NCI-H748 (cell line): ENCODE measurements around the gene MAP3K5.

Experiments
- DNase-seq: peaks from one replicate; lab custom pipeline; 2025; ENCODE audit not compliant: unreplicated experiment; lab: John Stamatoyannopoulos, UW

MAP3K5 gene

GRCh38 chr6:136751991-136752390 lies 40.3 kb downstream of the MAP3K5 start:
- DNase-seq: no peak

DNA sequence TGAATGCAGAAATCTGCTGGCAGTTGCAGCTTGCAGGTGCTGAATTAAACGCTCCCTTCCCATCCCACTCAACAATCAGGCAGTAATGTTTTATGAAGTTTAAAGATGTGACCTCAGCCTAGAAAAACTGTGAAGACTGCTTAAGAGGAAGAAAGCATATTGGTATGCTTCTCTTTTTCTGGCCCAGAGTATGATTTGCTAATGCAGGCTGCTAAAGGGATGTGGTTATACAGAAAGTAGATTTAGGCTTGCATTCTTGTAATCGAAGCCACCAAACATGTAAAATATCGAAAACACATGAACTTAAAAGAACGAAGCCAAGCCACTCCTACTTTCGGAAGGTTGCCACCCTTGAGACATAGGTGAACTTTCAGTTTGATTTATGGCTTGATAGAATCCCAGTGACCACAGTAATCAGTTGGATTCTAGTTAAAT lies 40.7 kb downstream of the MAP3K5 start:
- no peak for DNase-seq

- DNase-seq: no peak
Observed at GRCh38 chr6:136750696-136751521, 41.4 kb downstream of the MAP3K5 start.

GRCh38 chr6:136749359-136749997 lies 42.8 kb downstream of the MAP3K5 start:
- DNase-seq: no peak

GRCh38 chr6:136747507-136747906 lies 44.8 kb downstream of the MAP3K5 start:
- DNase-seq: no peak

DNA sequence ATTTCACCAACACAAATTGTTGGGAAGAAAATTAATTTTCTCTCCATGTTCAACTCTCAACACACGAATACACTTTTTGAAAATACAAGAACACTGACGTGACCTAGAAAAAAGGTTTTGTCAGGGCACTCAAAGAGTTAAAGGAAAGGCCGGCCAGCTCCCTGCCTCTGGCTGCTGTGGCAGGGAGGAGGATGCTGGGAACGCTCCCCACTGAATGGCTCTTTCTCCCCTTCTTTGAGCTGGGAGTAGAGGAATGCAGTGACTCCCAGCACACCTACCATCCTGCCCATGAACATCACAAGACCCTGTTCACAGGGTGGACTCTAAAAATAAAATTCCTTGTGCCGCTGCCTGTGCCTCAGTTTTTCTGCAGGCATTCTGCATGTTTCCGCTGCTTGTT lies 47.0 kb downstream of the MAP3K5 start:
- DNase-seq: no peak

- DNase-seq: no peak
Observed at GRCh38 chr6:136744889-136745288, 47.4 kb downstream of the MAP3K5 start.

- no peak for DNase-seq
Observed at GRCh38 chr6:136742125-136742524, 50.2 kb downstream of the MAP3K5 start.

GRCh38 chr6:136740050-136740974 lies 52.0 kb downstream of the MAP3K5 start:
- DNase-seq: no peak

GRCh38 chr6:136739501-136739900 lies 52.8 kb downstream of the MAP3K5 start:
- no peak for DNase-seq

DNA sequence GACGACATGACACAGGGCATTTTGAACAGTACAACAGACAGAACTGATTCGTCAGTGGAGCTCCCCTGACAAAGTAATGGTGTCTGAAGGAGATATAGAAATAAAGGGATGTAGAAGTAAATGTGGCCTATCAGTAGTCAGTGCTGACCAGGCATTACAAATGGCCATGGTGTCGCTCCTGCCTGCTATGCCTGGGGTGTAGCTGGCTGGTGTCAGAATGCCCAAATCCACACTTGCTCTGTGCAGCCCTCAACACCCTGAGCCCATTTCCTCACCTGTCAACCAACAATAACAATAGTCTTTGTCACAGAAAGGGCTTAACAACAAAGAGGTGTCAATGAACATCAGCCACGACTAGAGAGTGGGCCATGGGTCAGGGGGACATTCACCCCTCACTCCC lies 53.2 kb downstream of the MAP3K5 start:
- DNase-seq: no peak

- DNase-seq: no peak
Observed at GRCh38 chr6:136738692-136739057, 53.6 kb downstream of the MAP3K5 start.

DNA sequence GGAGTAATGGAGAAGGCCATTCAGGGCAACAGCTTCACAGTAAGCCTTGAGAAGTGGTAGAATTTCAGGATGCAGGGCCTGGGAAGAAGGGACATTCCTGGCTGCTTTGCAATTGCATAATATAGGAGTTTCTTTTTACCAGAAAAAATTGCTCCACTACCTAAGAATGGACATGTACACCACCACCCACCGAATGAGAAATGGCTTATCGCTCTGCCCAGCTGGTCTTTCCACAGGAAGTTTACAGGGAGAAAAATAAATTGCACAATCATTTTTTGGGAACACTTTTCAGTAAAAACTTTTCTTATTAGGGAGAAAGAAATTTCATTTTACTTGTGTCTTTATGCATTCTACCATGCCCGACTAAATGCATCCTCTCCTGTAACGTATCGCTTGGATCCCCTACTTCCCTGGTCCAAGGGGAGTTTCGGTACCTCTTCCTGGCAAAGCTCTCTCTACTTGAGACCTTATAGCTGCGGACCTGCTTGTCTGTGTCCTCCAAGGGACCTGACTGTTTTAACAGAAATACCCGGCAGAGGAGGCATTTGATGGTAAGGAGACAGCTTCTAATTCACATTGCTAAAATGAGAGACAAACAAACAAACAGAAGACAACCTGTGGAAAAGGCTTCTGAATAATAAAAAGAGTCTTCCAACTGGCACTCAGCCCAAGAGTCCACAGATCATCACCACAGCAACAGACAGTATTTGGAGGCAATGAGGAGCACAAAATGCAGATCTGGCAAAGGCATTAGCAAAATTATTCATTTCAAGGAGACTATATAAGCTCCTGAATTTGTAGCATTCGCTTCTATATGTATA lies 54.2 kb downstream of the MAP3K5 start:
- DNase-seq: no peak

DNA sequence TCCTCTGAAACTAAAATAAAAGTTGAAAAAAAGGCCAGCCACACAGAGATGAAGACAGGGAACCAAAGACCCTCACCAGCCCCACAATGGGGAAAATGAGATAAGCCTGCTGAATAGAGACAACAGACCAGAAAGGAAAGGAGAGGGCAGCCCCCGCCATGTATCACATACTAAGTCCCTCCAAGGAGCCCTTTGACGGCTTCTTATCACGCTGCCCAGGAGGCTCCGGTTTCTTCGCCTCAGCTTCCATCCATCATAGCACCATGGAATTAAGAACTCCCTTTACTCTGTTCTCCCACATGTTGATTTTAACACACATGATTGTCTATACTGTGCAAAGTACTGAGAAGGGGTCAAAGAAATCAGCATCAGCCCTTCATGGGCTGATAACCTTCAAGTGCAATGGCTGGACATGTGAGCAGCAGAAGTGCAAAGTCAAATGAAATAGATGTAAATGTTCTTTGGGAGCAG lies 54.9 kb downstream of the MAP3K5 start:
- DNase-seq: no peak

DNA sequence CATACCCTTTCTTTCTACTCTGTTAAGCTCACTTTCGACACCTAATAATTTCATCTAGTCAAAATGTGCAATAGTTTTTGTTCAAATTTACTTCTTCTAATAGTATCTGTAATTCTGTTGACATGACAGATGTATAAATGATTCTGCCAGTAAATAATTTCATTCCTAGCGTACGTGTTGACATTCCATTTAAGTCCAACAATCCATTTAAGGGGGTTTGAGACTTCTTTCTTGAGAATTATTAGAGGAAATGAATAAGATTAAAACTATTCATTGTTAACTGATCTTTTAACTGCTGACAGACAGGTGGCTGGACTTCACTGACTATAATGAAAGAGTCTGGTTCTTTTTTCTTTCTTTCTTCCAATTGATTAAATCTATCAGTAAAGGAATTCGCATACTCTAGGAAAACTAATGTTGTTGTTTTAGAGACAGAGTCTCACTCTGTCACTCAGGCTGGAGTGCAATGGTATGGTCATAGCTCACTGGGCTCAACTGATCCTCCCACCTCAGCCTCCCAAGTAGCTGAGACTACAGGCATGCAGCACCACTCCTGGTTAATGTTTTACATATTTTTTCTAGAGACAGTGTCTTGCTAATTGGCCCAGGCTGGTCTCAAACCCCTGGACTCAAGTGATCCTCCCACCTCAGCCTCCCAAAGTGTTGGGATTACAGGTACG lies 55.9 kb downstream of the MAP3K5 start:
- no peak for DNase-seq

GRCh38 chr6:136734977-136735376 lies 57.3 kb downstream of the MAP3K5 start:
- no peak for DNase-seq

DNA sequence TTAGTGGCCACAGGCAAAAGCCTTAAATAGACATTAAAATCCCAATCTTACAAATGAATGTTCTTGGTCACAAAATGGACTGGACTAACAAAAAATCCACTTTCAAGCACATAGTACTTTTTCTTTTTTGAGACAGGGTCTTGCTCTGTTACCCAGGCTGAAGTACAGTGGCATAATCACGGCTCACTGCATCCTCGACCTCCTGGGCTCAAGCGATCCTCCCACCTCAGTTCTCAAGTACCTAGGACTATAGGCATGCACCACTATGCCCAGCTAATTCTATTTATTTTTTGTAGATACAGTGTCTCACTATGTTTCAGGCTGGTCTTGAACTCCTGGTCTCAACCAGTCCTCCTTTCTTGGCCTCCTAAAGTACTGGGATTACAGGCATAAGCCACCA lies 59.4 kb downstream of the MAP3K5 start:
- DNase-seq: no peak

GRCh38 chr6:136729832-136730231 lies 62.4 kb downstream of the MAP3K5 start:
- DNase-seq: no peak

DNA sequence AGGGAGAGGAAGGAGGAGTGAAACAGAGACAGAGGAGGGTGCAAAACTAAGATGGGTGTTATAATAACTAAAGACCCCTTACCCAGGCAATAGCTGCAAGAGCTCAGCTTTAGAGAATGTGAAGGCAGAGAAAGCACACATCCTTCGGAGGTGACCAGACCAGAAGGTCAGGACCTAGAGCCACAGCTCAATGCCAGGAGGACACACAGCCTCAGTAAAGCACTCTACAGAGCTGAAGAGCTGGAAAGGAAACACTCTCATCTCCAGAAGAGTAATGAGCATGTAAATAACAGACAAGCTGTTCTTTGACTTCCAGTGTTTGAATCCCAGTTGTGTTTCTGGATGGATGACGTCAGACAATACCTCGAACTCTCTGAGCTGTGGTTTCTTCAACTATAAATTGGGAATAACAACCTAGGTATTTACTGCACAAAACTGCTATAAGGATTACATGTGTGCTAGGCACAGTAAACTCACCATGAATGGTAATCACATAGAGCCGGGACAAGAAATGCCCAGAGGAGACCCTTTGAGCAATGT lies 63.2 kb downstream of the MAP3K5 start:
- DNase-seq: no peak
